ENCODE measurements around the gene CFAP20DC.
"Not testable (repeated sequence)": the region's sequence is repeated elsewhere in the genome, so short reads cannot be mapped to it uniquely, and the experiment has no call there.

CFAP20DC gene

DNA sequence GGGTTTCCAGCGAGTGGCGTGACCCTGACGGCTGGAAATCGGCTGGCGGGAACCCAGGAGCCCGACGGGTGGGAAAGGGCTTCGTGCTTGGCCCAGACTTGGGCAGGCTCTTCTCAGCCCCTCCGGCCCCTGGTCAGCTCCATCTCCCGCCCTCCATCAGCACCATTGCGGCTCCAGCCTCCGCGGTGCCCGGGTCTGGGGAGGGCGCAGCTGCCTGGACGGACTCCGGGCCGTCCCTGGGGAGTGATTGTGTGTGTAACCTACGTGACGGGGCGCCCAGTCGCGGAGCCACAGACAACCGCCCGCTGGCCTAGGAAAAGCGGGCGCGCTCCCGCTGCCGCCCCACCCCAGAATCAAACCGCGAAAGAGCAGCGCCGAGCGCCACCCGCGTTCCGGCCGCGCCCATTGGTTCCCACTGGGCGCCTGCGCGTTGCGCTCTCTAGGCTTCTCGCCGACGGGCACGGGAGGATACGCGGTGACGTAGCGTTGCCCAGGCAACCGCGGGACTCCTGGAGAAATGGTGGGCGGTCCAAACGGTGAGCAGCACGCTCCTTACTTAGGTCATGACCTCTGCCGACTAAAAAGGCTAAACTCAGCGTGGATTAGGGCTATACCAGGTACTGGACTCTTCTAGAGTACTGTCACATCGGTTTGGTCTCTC, at the start of gene CFAP20DC:
Gene CFAP20DC, minus strand, starts transcription at position 355 of the 661 bp plus-strand sequence. CDS start 394 bp downstream, outside the sequence.
- DNase-seq (ENCODE audit: low read depth), result peak; percentile 91

DNA sequence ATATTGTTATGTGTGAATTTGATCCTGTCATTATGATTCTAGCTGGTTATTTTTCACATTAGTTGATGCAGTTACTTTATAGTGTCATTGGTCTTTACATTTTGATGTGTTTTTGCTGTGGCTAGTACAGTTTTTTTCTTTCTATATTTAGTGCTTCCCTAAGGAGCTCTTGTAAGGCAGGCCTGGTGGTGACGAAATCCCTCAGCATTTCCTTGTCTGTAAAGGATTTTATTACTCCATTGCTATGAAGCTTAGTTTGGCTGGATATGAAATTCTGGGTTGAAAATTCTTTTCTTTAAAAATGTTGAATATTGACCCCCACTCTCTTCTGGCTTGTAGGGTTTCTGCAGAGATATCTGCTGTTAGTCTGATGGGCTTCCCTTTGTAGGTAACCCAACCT, 48.7 kb upstream of the CFAP20DC start:
- DNase-seq (ENCODE audit: low read depth), result not testable (repeated sequence)

DNA sequence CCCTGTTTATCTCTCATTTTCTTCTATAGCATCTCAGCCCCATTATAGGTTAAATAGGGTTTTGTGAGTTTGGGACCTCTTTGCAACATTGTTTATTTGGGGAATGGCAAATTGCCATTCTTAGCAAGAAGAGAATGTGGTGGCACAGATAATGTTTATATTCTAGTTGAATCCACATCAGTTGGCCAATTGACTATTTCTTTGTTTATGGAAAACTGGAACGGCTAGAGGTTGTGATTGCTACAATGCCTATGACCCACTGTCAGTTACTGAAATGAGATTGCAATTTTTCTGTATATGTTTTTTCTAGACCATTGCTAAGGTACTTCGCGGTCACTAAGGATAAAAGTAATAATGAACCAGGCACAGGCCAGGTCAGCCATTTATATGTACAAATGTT, 44.6 kb upstream of the CFAP20DC start:
- DNase-seq (ENCODE audit: low read depth), result no peak

DNA sequence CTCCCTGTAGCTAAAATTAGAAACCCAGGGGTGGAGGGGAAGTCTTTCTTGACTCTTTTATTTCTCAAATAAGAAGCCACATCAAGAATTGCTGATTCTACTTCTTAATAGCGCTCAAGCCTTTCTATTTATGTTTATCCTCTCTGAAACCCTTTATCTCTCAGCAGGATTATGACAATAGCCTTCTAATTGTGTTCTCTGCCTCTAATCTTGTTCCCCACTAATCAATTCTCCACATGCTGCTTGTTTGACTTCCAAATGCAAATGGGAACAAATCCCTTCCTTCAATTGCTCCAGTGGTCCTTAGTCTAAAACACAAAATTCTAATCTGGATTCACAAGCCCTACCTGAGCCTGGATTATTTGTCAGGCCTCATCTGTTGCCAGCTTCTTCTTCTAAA, 43.7 kb upstream of the CFAP20DC start:
- no peak for DNase-seq (ENCODE audit: low read depth)

DNA sequence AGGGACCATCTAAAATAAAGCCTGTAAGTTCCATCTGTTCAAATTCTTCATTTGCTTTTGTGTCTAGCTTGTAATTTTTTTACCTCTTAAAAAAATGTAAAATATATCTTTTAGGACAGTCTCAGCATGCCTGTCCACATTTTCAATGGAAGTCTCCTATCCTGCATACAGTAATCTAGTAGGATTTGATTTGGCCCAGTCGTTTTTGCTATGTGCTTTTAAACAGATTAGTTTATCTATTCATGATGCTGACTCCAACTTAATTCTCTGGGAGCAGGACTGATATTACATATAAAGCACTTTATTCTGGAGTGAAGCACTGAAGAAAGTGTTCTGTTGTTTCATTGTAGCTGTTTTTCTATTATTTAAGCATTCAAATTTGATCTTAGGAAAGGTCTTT, 38.9 kb upstream of the CFAP20DC start:
- DNase-seq (ENCODE audit: low read depth), result no peak

DNA sequence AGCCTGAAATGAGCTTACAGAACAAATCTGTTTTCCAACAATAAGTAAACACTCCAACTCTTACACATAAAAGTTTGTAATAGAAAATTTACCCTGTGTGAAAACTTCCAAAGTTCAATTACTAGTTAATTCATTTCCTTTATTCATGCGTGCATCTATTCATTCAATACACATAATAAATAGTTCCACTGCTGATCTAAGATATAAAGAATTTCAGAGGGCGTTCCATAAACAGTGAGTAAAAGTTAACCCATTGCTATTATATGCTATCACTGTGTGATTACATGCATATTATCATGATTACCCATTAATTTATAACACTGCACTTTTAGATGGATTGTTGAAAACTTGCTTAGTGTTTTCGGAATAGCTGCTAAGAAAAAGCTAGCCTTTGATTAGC, 36.2 kb upstream of the CFAP20DC start:
- DNase-seq (ENCODE audit: low read depth), result no peak

DNA sequence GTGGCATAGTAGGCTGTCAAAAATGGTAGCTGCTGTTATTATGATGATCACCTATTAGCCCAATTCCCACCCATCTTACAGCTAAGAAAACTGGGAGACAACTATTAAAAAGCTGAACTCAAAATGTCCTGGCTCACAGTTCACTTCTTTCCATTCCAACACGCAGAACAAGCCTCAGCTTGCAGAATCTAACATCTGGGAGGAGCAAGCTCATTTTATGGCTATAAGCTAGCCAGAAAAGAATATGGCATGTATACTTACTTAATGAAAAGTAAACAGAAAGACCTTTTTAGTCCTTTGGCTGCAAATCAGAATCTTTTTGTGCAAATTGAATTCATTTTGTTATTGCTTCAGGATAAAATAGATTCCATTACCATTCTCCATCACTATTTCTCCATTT, 34.8 kb upstream of the CFAP20DC start:
- no peak for DNase-seq (ENCODE audit: low read depth)

DNA sequence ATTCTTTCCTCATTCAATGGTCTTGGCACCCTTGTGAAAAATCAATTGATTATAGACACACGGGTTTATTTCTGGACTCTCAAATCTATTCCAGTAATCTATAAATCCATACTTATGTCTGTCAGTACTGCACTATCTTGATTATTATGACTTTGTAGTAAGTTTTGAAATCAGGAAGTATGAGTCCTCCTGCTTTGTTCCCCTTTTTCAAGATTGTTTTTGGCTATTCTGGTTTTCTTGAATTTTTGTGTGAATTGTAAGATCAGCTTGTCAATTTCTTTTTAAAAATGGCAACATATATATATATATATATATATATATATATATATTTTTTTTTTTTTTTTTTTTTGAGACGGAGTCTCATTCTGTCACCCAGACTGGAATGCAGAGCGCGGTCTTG, 32.3 kb upstream of the CFAP20DC start:
- DNase-seq (ENCODE audit: low read depth), result no peak

DNA sequence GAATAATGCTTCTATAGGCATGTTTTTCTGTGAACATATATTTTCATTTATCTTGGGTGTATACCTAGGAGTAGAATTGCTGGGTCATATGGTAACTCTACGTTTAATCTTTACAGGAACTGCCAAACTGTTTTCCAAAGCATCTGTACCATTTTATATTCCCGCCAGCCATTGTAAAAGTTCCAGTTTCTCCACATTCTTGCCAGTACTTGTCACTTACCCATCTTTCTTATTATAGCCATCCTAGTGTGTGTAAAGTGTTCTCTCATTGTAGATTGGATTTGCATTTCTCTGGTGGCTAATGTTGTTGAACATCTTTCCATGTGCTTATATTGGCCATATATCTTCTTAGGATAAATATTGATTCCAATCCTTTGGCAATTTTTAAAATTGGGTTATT, 31.2 kb upstream of the CFAP20DC start:
- DNase-seq (ENCODE audit: low read depth), result no peak

DNA sequence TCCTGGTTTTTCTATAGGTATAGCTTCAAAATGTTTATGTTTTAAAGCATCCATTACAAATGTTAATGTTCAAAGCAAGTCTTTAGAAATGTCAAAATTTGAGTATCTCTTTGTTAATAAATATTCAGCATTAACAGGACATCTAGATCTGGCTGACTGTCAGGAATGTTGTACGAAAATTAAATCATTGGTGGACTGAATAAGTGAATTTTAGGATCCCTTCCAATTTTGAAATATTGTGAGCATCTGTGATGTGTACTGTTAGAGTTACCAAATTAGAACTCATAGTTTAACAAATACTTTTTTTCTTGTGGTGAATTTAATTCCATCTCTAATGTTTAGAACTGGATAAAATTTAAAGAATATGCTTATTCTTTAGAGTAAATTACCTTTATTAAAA, 30.1 kb upstream of the CFAP20DC start:
- no peak for DNase-seq (ENCODE audit: low read depth)

DNA sequence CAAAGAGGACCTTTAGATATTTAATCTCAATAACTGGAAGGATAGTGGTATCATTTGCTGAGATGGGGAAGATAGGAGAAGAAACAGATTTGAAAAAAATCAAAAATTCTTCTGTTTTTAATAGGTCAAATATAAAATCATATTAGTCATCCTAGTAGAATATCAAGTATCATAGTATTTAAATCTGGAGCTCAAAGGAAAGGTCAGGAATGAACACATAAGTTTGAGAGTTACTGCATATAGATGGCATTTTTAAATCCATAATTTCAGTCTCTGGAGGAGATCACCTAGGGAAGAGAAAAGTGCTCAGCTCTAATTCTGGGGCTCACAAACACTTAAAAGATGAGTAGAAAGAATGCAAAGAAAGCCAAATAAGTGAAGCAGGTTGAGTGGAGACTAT, 24.9 kb upstream of the CFAP20DC start:
- no peak for DNase-seq (ENCODE audit: low read depth)

DNA sequence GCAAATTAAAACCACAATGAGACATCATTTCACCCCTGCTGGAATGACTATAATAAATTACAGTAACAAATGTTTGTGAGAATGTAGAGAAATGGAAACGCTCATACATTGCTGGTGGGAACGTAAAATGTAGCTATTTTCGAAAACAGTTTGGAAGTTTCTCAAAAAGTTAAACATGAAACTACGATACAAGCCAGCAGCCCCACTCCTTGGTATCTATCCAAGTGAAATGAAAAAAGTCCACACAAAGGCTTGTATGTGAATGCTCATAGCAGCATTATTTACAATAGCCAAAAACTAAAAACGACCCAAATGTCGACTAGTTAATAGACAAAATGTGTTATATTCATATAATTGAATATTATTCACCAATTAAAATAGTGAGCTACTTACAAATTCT, 22.9 kb upstream of the CFAP20DC start:
- DNase-seq (ENCODE audit: low read depth), result no peak

DNA sequence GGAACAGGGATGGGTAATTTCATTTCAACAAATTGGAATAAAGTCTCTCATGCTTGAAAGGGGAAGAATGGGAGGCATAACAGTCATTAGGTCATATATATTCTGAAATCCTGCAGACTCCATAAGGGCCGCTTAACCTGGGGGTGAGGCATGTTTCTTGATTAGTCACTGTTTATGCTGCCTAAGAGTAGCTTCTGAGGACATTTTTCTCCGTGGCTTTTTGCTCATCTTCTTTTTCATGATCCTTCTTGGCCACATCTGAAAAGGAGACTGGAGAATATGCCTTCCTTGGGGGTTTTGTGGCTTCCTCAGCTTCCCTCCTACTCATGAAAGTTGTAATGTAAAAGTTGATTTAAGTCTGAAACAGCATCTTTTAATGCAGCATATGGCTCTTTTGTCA, 20.0 kb upstream of the CFAP20DC start:
- DNase-seq (ENCODE audit: low read depth), result no peak

DNA sequence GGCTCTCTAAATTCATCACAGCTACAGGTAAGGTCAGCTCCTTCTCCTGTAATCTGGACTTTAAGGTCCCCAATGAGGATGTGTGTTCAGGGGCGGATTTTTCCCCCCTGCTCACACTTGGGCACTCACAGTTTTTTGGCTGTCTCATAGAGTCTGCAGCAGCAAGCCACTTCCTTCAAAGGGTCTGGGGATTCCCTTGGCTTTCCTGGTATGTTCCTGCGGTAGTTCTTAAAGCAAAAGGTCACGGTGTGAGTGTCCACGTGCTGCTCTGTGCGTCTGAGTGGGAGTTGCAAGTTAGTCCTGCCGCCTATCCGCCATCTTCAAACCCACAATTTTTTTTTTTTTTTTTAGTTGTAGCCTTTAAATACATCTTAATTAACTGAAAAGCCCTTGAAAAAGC, 15.4 kb upstream of the CFAP20DC start:
- DNase-seq (ENCODE audit: low read depth), result no peak

DNA sequence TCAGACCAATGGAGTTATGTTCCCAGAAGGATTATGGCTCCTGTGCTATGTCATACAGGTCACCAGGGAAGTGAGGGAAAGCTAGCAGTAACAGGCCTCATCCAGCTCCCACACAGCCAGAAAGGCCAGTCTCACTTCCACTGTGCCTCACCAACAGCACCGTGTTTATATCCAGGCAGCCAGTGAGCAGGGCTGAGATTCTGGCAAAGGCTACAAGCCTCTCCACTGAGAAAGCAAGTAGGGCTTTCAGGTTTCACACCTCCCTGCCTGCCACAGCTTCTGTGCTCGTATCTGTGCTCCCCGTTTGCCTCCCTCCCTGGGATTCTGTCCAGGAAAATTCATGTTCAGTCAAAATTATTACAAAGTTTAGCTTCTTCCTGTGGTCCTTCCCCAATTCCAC, 14.9 kb upstream of the CFAP20DC start:
- DNase-seq (ENCODE audit: low read depth), result no peak

DNA sequence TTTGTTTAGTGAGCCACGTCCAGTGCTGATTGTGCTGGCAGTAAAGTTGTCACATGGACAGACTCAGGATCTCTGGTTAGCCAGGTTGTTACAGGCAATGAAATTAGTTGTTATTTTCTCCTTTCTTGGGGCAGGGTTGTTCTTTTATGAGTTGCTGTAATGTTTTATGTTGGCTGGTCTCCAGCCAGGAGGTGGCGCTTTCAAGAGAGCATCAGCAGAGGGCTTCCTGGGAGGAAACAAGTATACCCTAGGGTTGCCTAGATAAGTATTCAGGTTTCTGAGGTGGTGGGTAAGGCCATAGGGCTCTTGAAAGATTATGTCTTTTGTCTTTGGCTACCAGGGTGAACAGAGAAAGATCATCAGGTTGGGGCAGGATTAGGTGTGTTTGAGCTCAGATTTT, 14.5 kb upstream of the CFAP20DC start:
- DNase-seq (ENCODE audit: low read depth), result no peak

DNA sequence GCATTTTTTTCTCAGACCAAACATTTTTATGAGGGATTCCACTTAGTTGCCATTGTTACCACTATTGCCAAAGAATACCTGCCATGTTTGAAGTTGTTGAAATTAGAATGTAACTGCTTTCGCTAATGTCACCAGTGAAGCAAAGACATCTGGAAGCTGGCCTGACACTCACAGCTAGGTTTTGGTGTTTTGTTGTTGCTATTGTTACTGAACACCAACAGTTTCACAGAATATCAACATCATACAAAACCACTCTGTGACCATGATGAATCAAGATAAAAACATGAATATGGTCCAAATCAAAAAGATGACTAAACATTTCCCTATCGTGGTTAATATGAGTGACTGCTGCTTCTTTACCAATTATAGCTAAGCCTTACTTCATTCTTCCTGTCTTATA, 6.9 kb upstream of the CFAP20DC start:
- no peak for DNase-seq (ENCODE audit: low read depth)

DNA sequence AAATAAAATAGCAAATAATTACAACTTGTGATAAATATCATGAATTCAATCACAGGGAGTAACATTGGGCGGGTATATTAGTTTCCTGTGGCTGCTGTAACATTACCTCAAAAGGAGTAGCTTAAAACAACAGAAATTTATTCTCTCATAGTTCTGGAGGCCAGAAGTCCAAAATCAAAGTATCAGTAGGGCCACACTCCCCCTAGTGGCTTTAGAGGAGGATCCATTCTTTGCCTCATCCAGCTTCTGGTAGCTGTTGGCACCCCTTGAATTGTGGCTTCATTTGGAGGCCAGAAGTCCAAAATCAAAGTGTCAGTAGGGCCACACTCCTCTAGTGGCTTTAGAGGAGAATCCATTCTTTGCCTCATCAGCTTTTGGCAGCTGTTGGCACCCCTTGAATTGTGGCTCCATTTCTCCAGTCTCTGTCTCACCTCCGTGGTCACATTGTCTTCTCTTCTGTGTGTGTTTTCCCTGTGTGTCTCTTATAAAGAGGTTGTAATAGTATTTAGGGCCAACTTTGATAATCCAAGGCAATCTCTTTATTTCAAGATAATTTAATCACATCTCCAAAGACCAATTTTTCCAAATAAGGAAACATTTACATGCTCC, 3.1 kb upstream of the CFAP20DC start:
- no peak for DNase-seq (ENCODE audit: low read depth)

DNA sequence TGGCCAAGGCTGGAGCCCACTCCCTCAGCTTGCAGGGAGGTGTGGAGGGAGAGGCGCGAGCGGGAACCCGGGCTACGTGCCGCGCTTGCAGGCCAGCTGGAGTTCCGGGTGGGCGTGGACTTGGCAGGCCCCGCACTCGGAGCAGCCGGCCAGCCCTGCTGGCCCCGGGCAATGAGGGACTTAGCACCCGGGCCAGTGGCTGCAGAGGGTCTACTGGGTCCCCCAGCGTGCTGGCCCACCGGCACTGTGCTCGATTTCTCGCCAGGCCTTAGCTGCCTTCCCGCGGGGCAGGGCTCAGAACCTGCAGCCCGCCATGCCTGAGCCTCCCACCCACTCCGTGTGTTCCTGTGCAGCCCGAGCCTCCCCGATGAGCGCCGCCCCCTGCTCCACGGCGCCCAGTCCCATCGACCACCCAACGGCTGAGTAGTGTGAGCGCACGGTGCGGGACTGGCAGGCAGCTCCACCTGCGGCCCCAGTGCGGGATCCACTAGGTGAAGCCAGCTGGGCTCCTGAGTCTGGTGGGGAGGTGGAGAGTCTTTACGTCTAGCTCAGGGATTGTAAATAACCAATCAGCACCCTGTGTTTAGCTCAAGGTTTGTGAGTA, 1.1 kb upstream of the CFAP20DC start:
- not testable (repeated sequence) for DNase-seq (ENCODE audit: low read depth)

DNA sequence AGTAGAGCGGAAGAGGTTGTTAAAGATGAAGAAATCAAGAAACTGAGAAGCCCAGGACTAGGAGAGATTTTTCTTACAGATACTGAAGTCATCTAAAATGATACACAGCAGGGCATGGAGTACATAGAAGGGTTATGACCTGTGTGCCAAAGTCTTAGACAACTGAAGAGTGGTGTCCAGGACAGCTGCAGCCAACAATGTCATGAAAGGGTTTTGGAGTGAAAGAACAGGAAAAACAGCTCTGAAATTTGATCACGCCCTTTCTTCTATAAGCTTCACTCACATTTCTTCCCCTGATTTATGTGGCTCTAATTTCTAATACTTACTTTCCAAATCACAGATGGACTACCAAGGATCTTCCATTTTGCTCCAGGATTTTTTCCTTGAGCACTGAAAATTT, 3.0 kb downstream of the CFAP20DC start:
- DNase-seq (ENCODE audit: low read depth), result no peak

DNA sequence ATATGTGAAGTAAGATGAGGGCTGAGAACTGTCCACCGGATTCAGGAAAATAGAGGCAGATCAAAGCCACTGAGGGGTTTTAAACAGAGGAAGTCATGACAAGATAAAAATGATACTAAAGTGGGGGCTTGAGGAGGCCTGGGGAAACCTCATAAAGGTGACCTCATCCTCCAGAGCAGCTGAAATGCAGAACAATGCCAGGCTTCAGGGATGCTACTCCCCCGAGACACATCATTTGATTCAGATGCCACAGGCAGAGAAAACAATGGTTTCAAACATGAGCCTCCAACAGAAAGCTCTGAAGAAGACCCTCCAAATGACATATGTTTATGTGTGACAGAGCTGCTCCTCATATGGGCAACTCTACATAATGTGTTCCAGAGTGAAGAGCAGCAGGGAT, 6.4 kb downstream of the CFAP20DC start:
- DNase-seq (ENCODE audit: low read depth), result no peak

DNA sequence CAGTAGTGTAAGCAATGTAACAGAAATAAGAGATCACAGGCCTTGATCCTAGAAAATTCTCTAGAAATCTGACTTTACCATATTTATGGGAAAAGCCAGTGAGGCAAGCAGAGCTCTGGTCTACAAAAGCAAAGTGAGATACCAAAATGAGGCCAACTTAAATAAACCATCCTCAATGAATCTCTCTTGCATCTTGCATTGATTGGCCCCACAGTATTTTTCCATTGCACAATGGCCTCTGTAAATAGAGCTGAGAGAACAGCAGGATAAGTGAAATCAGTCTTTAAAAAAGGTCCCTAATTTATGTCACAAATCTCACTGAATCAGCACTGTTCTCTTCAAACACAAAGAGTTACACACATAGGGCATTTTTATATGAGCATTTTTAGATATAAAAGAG, 8.9 kb downstream of the CFAP20DC start:
- DNase-seq (ENCODE audit: low read depth), result no peak

DNA sequence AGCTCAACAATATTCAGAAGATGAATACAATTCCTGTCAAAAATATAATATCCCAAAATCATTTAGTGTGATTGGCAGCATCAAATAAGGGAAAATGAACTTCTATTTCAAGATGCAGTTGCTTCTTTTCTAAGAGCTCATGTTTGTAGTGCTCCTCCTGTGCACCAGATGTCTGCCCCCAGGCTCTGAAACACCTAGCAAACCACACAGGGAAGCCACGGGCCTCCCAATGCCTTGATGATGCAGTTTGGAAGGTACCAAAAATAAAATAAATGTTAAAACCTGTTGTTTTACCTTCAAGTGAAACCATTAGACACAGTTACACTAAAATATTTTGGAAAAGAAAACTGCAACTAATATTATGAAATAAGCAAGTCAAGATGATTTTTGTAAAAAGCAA, 22.2 kb downstream of the CFAP20DC start:
- no peak for DNase-seq (ENCODE audit: low read depth)

DNA sequence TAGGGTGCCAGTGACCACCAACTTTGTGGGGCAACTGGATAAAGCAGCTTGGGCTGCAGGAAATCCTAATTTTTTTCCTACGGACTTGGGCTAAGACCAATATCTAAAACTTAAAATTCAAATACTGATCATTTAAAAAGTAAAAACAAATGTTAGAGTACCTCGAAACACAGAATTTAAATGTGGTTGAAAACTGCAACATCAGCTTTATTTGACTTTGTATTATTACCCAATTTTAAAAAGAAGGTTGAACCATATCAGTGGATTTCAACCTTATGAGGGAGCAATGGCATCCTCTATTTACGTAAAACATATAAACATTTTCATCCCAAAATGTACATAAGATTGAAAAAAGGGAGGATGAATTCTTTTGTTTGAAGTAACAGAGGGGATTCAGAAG, 26.2 kb downstream of the CFAP20DC start:
- DNase-seq (ENCODE audit: low read depth), result no peak
